ENCODE measurements around the gene HLA-F.

DNA sequence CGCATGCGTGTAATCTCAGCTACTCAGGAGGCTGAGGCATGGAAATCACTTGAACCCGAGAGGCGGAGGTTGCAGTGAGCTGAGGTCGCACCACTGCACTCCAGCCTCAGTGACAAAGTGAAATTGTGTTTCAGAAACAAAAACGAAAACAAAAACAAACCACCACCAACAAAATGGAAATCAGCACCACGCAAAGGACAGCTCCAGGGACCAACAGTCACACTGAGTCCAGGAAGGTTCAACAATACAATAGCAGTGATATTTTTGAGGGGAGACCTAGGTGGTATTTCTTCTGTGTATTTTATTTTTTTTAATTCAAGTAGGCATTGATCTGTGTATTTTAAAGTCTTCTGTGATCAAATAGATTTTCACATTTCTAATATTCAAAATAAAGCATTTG lies 9.8 kb downstream of the HLA-F start:
- TF ChIP-seq, protein P1, sequence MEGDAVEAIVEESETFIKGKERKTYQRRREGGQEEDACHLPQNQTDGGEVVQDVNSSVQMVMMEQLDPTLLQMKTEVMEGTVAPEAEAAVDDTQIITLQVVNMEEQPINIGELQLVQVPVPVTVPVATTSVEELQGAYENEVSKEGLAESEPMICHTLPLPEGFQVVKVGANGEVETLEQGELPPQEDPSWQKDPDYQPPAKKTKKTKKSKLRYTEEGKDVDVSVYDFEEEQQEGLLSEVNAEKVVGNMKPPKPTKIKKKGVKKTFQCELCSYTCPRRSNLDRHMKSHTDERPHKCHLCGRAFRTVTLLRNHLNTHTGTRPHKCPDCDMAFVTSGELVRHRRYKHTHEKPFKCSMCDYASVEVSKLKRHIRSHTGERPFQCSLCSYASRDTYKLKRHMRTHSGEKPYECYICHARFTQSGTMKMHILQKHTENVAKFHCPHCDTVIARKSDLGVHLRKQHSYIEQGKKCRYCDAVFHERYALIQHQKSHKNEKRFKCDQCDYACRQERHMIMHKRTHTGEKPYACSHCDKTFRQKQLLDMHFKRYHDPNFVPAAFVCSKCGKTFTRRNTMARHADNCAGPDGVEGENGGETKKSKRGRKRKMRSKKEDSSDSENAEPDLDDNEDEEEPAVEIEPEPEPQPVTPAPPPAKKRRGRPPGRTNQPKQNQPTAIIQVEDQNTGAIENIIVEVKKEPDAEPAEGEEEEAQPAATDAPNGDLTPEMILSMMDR (IDR thresholded peaks at IDR 0.05), result no peak
- TF ChIP-seq SIN3A (IDR thresholded peaks at IDR 0.05; ENCODE audit: borderline replicate concordance, low read depth, low read length), result no peak
- TF ChIP-seq TAF1 (IDR thresholded peaks at IDR 0.05; ENCODE audit: borderline replicate concordance, low read depth, low read length), result no peak
- no peak for TF ChIP-seq POLR2AphosphoS5 (IDR thresholded peaks at IDR 0.05; ENCODE audit: low read depth, low read length)
- TF ChIP-seq, protein P2, sequence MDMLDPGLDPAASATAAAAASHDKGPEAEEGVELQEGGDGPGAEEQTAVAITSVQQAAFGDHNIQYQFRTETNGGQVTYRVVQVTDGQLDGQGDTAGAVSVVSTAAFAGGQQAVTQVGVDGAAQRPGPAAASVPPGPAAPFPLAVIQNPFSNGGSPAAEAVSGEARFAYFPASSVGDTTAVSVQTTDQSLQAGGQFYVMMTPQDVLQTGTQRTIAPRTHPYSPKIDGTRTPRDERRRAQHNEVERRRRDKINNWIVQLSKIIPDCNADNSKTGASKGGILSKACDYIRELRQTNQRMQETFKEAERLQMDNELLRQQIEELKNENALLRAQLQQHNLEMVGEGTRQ (IDR thresholded peaks at IDR 0.05; ENCODE audit: borderline replicate concordance, low read depth, low read length), result no peak
- TF ChIP-seq MXI1 (IDR thresholded peaks at IDR 0.05; ENCODE audit: low read depth, low read length), result no peak
- TF ChIP-seq RAD21 (IDR thresholded peaks at IDR 0.05; ENCODE audit: low read length), result no peak
- no peak for TF ChIP-seq ELF1 (IDR thresholded peaks at IDR 0.05)
- TF ChIP-seq RCOR1 (IDR thresholded peaks at IDR 0.05; ENCODE audit: low read length), result no peak
- no peak for TF ChIP-seq CHD2 (IDR thresholded peaks at IDR 0.05; ENCODE audit: low read length, partially characterized antibody)
- TF ChIP-seq, protein P3, sequence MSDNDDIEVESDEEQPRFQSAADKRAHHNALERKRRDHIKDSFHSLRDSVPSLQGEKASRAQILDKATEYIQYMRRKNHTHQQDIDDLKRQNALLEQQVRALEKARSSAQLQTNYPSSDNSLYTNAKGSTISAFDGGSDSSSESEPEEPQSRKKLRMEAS (IDR thresholded peaks at IDR 0.05; ENCODE audit: low read depth), result no peak

Measured in SK-N-SH (cell line).